SK-N-SH treated with all-trans-retinoic acid at 6 μM for 48 hours (cell line): ENCODE measurements around the gene PTOV1.
A peak's percentile ranks its signal among the peaks of the same experiment; 100 is the strongest.

Experiments
- ATAC-seq: fragments of 200-7000 bp; cut with Tn5 transposase; 3 replicates; pipeline ENCODE4 v1.9.1; 2020; ENCODE audit warnings: mild to moderate bottlenecking, moderate library complexity
- ARNTL ChIP-seq: fragments of 450-650 bp; formaldehyde crosslinking; IDR thresholded peaks from 2 replicates; pipeline ENCODE4 v1.5.0; 2020; ENCODE audit warnings: low read depth, mild to moderate bottlenecking, moderate library complexity, borderline replicate concordance
- CSRNP3 ChIP-seq: fragments of 250-450 bp; sonication (Bioruptor Pico); IDR thresholded peaks from 2 replicates; pipeline ENCODE4 v1.5.1; 2021; ENCODE audit warnings: mild to moderate bottlenecking, moderate library complexity
- ESRRG ChIP-seq: fragments of 250-450 bp; sonication (Bioruptor Pico); IDR thresholded peaks from 2 replicates; pipeline ENCODE4 v1.6.1; 2021; ENCODE audit warnings: mild to moderate bottlenecking
- GLIS3 ChIP-seq: fragments of 250-450 bp; sonication (Bioruptor Pico); IDR thresholded peaks from 2 replicates; pipeline ENCODE4 v1.5.0; 2020; ENCODE audit warnings: mild to moderate bottlenecking, moderate library complexity
- ISL1 ChIP-seq: fragments of 250-450 bp; sonication (Bioruptor Pico); IDR thresholded peaks from 2 replicates; pipeline ENCODE4 v2.1.2; 2022; ENCODE audit warnings: mild to moderate bottlenecking, moderate library complexity
- OSR1 ChIP-seq: fragments of 250-450 bp; sonication (Bioruptor Pico); IDR thresholded peaks from 2 replicates; pipeline ENCODE4 v1.8.0; 2022; ENCODE audit warnings: moderate library complexity, mild to moderate bottlenecking, inconsistent platforms
- PPARA ChIP-seq: fragments of 250-450 bp; sonication (Bioruptor Pico); IDR thresholded peaks from 2 replicates; pipeline ENCODE4 v1.5.0; 2020; ENCODE audit warnings: mild to moderate bottlenecking, borderline replicate concordance
- RARB ChIP-seq: fragments of 250-450 bp; sonication (Bioruptor Pico); IDR thresholded peaks from 2 replicates; pipeline ENCODE4 v1.8.0; 2021; ENCODE audit warnings: mild to moderate bottlenecking, moderate library complexity
- SNAI2 ChIP-seq: fragments of 250-450 bp; sonication (Bioruptor Pico); IDR thresholded peaks from 2 replicates; pipeline ENCODE4 v1.5.0; 2020; ENCODE audit warnings: mild to moderate bottlenecking, moderate library complexity
- ZC3H10 ChIP-seq: fragments of 250-450 bp; sonication (Bioruptor Pico); IDR thresholded peaks from 2 replicates; pipeline ENCODE4 v1.5.1; 2021; ENCODE audit warnings: mild to moderate bottlenecking, moderate library complexity
- ZFP3 ChIP-seq: fragments of 250-450 bp; sonication (Bioruptor Pico); IDR thresholded peaks from 2 replicates; pipeline ENCODE4 v1.5.0; 2020; ENCODE audit warnings: mild to moderate bottlenecking, moderate library complexity
- ZNF70 ChIP-seq: fragments of 450-650 bp; formaldehyde crosslinking; IDR thresholded peaks from 2 replicates; pipeline ENCODE4 v1.5.0; 2020; ENCODE audit warnings: mild to moderate bottlenecking, moderate library complexity
- TF ChIP-seq, protein P1 (sequence below): fragments of 250-450 bp; sonication (Bioruptor Pico); IDR thresholded peaks from 2 replicates; pipeline ENCODE4 v1.8.0; 2020; ENCODE audit warnings: mild to moderate bottlenecking, moderate library complexity, borderline replicate concordance
- TF ChIP-seq, protein P2 (sequence below): fragments of 250-450 bp; sonication (Bioruptor Pico); IDR thresholded peaks from 2 replicates; pipeline ENCODE4 v1.5.0; 2020; ENCODE audit warnings: mild to moderate bottlenecking, moderate library complexity
- TF ChIP-seq, protein P3 (sequence below): fragments of 250-450 bp; sonication (Bioruptor Pico); IDR thresholded peaks from 2 replicates; pipeline ENCODE4 v1.5.1; 2020; ENCODE audit warnings: low read depth, mild to moderate bottlenecking, moderate library complexity

PTOV1 gene

DNA sequence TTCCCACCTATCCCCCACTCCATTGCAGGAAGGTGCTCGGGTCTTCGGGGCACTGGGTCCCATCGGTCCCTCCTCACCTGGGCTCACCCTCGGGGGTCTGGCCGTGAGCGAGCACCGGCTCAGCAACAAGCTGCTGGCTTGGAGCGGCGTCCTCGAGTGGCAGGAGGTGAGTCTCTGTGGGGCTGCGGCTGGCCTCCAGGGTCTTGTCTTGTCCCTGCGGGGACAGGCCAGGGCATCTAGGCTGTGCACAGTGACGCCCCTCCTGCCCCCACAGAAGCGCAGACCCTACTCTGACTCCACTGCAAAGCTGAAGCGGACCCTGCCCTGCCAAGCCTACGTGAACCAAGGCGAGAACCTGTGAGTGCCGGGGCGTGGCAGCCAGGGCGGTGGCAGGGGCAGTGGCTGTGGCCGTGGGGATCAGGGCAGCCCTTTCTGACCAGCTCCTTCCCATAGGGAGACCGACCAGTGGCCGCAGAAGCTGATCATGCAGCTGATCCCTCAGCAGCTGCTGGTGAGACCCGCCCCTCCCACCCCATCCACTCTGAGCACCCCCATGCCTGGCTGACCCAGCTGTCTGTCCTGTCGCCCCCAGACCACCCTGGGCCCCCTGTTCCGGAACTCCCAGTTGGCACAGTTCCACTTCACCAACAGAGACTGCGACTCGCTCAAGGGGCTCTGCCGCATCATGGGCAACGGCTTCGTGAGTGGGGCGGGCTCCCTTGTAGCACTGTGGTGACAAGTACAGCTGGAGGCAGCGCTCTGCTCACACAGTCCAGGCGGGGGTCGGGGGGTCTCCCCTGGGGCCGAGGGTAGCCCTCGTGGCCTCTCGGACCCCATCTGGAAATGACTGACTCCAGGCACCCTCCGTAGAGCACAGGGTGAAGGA lies 3.7 kb downstream of the PTOV1 start:
- ATAC-seq: no peak
- TF ChIP-seq RARB (CRISPR knock-in tag) (no peak), SNAI2 (no peak), GLIS3 (no peak), ESRRG (CRISPR knock-in tag) (no peak), ARNTL (no peak), ZNF70 (no peak), ISL1 (CRISPR knock-in tag) (no peak), CSRNP3 (CRISPR knock-in tag) (no peak), ZC3H10 (no peak), PPARA (CRISPR knock-in tag) (no peak)
- TF ChIP-seq, protein P1, sequence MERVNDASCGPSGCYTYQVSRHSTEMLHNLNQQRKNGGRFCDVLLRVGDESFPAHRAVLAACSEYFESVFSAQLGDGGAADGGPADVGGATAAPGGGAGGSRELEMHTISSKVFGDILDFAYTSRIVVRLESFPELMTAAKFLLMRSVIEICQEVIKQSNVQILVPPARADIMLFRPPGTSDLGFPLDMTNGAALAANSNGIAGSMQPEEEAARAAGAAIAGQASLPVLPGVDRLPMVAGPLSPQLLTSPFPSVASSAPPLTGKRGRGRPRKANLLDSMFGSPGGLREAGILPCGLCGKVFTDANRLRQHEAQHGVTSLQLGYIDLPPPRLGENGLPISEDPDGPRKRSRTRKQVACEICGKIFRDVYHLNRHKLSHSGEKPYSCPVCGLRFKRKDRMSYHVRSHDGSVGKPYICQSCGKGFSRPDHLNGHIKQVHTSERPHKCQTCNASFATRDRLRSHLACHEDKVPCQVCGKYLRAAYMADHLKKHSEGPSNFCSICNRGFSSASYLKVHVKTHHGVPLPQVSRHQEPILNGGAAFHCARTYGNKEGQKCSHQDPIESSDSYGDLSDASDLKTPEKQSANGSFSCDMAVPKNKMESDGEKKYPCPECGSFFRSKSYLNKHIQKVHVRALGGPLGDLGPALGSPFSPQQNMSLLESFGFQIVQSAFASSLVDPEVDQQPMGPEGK (CRISPR knock-in tag): no peak
- TF ChIP-seq, protein P2, sequence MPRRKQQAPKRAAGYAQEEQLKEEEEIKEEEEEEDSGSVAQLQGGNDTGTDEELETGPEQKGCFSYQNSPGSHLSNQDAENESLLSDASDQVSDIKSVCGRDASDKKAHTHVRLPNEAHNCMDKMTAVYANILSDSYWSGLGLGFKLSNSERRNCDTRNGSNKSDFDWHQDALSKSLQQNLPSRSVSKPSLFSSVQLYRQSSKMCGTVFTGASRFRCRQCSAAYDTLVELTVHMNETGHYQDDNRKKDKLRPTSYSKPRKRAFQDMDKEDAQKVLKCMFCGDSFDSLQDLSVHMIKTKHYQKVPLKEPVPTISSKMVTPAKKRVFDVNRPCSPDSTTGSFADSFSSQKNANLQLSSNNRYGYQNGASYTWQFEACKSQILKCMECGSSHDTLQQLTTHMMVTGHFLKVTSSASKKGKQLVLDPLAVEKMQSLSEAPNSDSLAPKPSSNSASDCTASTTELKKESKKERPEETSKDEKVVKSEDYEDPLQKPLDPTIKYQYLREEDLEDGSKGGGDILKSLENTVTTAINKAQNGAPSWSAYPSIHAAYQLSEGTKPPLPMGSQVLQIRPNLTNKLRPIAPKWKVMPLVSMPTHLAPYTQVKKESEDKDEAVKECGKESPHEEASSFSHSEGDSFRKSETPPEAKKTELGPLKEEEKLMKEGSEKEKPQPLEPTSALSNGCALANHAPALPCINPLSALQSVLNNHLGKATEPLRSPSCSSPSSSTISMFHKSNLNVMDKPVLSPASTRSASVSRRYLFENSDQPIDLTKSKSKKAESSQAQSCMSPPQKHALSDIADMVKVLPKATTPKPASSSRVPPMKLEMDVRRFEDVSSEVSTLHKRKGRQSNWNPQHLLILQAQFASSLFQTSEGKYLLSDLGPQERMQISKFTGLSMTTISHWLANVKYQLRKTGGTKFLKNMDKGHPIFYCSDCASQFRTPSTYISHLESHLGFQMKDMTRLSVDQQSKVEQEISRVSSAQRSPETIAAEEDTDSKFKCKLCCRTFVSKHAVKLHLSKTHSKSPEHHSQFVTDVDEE (CRISPR knock-in tag): no peak

DNA sequence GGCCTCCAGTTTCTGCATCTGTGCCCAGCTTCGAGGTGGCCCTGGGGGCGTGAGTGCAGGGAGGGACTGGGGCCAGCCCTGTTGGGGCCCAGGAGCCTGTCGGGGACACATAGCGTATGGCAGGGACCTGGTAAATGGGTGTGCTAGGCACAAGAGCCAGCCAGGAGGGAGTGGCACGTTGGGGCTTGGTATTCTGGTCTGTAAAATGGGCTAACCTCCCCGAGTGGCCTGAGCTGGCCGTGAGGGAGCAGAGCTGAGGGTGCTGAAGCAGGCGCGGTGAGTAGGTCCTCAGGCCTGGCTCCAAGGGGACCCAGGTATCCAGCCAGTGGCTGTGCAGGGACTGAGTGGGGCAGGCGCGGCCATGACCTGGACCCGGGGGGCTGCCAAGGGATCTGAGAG lies 4.3 kb downstream of the PTOV1 start:
- TF ChIP-seq RARB (CRISPR knock-in tag): no peak
- no peak for TF ChIP-seq OSR1 (CRISPR knock-in tag)
- TF ChIP-seq, protein P2 (CRISPR knock-in tag): no peak
- no peak for TF ChIP-seq GLIS3
- TF ChIP-seq CSRNP3 (CRISPR knock-in tag): no peak; the same call in 1 of the 2 replicates
- no peak for TF ChIP-seq ISL1 (CRISPR knock-in tag)
- TF ChIP-seq ZFP3 (CRISPR knock-in tag): no peak
- TF ChIP-seq, all 23 proteins: peak for 0
- ATAC-seq: no peak

DNA sequence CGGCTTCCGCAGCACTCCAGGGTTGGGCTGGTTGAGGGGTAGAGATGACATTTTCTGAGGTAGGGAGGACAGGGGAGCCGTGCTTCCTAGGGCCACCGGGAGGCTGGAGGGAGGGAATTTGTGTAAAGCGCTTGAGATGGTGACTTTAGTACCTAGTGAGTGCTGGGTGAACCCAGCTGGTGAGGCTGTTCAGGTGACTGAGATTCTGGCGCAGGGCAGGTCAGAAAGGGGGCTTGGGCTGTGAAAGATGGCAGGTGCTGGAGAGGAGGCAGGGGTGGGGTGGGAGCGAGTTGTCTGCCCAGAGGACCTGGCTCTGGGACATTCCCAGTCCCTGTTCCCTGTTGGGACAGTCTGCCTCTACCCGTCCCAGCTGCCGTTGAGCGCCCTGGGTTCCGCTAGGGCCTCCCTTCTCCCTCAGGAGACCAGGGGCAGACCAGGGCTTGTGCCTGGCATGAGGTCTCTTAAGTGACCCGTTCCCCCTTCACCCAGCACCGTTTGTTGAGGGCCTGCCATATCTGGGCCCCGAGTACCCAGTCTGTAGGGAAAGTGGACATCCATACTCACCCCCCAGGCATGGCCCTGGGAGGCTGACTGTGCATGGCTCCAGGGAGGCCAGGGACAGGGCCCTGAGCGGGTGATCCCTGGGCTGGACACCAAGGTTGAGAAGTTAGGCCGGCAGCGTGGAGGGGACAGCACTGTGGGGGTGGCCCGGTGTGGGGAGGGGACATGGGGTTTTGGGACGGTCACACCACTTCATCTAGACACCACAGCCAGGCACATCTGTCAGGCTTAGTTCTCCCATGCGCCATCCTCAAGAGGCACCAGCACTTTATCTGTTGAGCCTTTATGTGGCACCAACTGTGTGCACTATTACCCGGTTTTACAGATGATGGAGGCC lies 5.0 kb downstream of the PTOV1 start:
- TF ChIP-seq, protein P3, sequence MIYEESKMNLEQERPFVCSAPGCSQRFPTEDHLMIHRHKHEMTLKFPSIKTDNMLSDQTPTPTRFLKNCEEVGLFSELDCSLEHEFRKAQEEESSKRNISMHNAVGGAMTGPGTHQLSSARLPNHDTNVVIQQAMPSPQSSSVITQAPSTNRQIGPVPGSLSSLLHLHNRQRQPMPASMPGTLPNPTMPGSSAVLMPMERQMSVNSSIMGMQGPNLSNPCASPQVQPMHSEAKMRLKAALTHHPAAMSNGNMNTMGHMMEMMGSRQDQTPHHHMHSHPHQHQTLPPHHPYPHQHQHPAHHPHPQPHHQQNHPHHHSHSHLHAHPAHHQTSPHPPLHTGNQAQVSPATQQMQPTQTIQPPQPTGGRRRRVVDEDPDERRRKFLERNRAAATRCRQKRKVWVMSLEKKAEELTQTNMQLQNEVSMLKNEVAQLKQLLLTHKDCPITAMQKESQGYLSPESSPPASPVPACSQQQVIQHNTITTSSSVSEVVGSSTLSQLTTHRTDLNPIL (CRISPR knock-in tag): no peak
- TF ChIP-seq GLIS3 (0 out of 2 replicates have a peak, but pooled peaks have one; percentile 1), SNAI2 (no peak)
- peak; percentile 1; the same call in 2 of the 3 replicates for ATAC-seq
